Activated CD8-positive, alpha-beta T cell treated with anti-CD3 and anti-CD28 coated beads, Interleukin-2, amount 10 ng/mL, durations not matched to agents 7 days and 5 days (primary cell): ENCODE measurements around the gene MRE11. TPM values are rescaled to one million over a fixed set of nuclear protein-coding genes. Genes with fewer than 3 reads are reported as not detected.
"Not testable (repeated sequence)": the region's sequence is repeated elsewhere in the genome, so short reads cannot be mapped to it uniquely, and the experiment has no call there.

ENCODE experiments used
- ATAC-seq: fragments of 150-1000 bp; cut with Tn5 transposase; one replicate; pipeline ENCODE4 v1.10.0; 2021; ENCODE audit warnings: moderate library complexity
- CTCF ChIA-PET: fragments of 350-600 bp; sonication (Branson Sonifier 250); formaldehyde crosslinking; loops from one replicate; lab custom pipeline; 2021; ENCODE audit warnings: antibody characterized with exemption; lab: Charles Lee
- POLR2A ChIA-PET: fragments of 350-600 bp; sonication (Branson Sonifier 250); formaldehyde crosslinking; loops from one replicate; lab custom pipeline; 2021; ENCODE audit warnings: antibody characterized with exemption; lab: Charles Lee
- DNase-seq: peaks from one replicate; pipeline ENCODE4 v3.0.0-alpha.2; 2020
- H3K27ac Mint-ChIP-seq: one replicate; pipeline ENCODE4 v1.8.0; 2021; ENCODE audit warnings: mild to moderate bottlenecking, mixed read lengths
- H3K27me3 Mint-ChIP-seq: one replicate; pipeline ENCODE4 v1.8.0; 2021; ENCODE audit warnings: low read depth, mixed read lengths
- H3K36me3 Mint-ChIP-seq: one replicate; pipeline ENCODE4 v1.8.0; 2021; ENCODE audit warnings: low read depth, mixed read lengths
- H3K4me1 Mint-ChIP-seq: one replicate; pipeline ENCODE4 v1.8.0; 2021; ENCODE audit warnings: low read depth, mixed read lengths
- H3K4me3 Mint-ChIP-seq: one replicate; pipeline ENCODE4 v1.8.0; 2021; ENCODE audit warnings: mild to moderate bottlenecking, mixed read lengths
- H3K9me3 Mint-ChIP-seq: one replicate; pipeline ENCODE4 v1.8.0; 2022; ENCODE audit warnings: mixed read lengths; ENCODE audit not compliant: insufficient read depth
- microRNA-seq: library from miRNA; unstranded; fragments of <30 nt; microRNA quantifications from one replicate; pipeline ENCODE4 v1.2.0, GENCODE V29; 2022
- total RNA-seq, 2 experiments: library from RNA; stranded (reverse); gene quantifications; one replicate each; pipeline ENCODE4 v1.2.3, GENCODE V29; 2021

The MRE11 gene
- total RNA-seq, 2 experiments from 2014 or later = 35.8 to 36.5 TPM

GRCh38 chr11:94376841-94377240 lies 116.8 kb downstream of the MRE11 start:
- Mint-ChIP-seq H3K9me3 (peaks cover under 1% of the 10 kb centered on the region), H3K36me3 (no peaks in the 10 kb centered on the region), H3K27ac (no peak overlapping the region), H3K4me1 (no peaks in the 10 kb centered on the region), H3K27me3 (peaks cover 6% of the 10 kb centered on the region), H3K4me3 (no peak overlapping the region)
- CTCF ChIA-PET = no interaction called here
- DNase-seq (no peak), ATAC-seq (no peak)
- POLR2A ChIA-PET = no interaction called here

GRCh38 chr11:94370576-94370975 lies 123.1 kb downstream of the MRE11 start:
- ATAC-seq, H3K4me3 Mint-ChIP-seq, DNase-seq, H3K9me3 Mint-ChIP-seq, H3K27ac Mint-ChIP-seq, H3K36me3 Mint-ChIP-seq, H3K4me1 Mint-ChIP-seq, H3K27me3 Mint-ChIP-seq: not testable (repeated sequence)
- CTCF ChIA-PET = interaction anchor here (1.3 kb wide), 1 partner anchor 9 kb away, joined by 3 read pairs; no protein-coding TSS in a partner anchor
- POLR2A ChIA-PET = interaction anchor here (1.1 kb wide), 1 partner anchor 124 kb away, joined by 3 read pairs; no protein-coding TSS in a partner anchor

Small RNA genes lying within 50 kb of the gene (microRNA-seq; reads per million reads assigned to microRNA genes)
- gene MIR548L = 9.2 reads per million, percentile 20 among the genes with 10 or more reads in this experiment

Other genes starting within 250 kb of the MRE11 start
- gene IZUMO1R, start 189.3 kb downstream of the MRE11 start, total RNA-seq = not detected
- gene GPR83, start 92.4 kb downstream of the MRE11 start, total RNA-seq = not detected
- gene ANKRD49, start 140 bp upstream of the MRE11 start, total RNA-seq = 10 to 100 TPM; 19.9 to 25.2 TPM
- not detected for gene C11orf97, start 18.6 kb upstream of the MRE11 start, total RNA-seq
- gene FUT4, start 50.1 kb upstream of the MRE11 start, total RNA-seq = 1 to 10 TPM; 6.5 to 7.0 TPM
- gene PIWIL4, start 73.5 kb upstream of the MRE11 start, total RNA-seq = under 1 TPM; 0.39 to 0.53 TPM